ENCODE results near the gene HDAC8.

The HDAC8 gene

DNA sequence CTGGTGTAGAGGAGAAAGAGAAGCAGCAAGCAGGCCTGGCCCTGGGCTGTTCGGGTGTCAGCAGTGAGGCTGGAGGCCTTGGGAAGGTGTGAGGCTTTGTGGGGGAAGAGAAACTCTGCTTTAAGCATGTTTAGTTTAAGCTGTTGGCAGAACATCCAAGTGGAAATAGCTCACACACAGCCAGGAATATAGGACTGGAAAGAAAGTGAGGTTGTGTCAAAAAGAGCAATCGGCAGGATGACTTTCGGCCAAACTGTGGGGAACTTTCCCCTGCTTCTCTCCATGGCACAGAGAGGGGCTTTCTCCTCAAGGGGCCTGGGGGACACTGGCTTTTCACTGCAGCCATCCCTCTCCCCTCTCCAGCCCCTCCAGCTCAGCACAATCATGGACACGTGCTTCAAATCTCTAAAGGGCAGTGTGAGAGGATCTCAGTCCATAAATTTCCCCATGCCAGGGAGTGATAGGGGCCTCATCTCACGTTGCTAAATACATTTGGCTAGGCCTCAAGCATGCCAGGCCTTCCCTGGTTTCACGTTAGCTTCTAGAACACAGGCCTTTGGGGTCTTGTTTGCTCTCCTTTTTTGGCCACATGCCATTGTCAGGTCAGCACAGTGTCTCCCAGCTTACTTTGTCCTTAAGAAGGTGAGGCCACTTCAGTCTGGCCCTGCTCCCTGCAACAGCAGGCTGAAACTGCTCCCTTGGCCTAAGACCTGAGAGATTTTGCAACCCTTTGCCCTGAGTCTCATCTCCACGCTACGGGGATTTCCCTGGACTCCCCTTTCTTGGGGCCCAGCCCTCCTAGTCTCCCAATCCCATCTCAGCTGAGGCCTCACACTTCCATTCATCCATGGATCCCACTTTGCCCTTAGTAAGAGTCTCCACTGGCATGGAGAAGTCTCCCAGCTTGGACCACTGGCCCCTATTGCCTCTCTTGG is 258.7 kb downstream of the HDAC8 start:
- no peak for DNase-seq

DNA sequence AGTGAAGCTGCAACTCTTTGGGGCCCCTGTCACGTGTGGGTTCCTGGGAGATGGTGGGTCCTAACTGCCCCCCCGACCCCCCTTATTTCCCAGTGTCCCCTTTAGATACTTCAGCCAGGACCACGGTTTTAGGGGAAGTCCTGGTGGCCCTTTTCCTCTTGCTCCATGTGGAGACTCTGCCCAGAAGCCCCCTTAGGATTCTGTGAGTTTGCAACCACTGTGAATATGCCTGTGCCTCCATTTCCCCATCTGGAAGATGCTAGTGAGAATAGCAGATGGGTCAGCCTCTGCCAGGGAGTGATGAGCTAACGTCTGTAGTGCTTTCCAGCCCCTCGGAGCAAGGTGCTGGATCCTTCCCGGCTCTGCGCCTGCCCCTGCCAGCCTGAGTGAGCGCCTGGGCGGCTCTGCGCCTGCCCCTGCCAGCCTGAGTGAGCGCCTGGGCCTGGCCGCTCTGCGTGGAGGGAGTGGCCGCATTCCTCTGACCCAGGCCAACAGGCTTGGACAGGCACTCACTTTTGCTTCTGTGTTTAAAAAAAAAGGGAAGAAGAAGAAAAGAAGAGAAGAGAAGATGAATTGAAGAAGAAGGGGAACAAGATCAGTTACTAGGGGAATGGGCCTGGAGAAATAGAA is 260.2 kb downstream of the HDAC8 start:
- no peak for DNase-seq

DNA sequence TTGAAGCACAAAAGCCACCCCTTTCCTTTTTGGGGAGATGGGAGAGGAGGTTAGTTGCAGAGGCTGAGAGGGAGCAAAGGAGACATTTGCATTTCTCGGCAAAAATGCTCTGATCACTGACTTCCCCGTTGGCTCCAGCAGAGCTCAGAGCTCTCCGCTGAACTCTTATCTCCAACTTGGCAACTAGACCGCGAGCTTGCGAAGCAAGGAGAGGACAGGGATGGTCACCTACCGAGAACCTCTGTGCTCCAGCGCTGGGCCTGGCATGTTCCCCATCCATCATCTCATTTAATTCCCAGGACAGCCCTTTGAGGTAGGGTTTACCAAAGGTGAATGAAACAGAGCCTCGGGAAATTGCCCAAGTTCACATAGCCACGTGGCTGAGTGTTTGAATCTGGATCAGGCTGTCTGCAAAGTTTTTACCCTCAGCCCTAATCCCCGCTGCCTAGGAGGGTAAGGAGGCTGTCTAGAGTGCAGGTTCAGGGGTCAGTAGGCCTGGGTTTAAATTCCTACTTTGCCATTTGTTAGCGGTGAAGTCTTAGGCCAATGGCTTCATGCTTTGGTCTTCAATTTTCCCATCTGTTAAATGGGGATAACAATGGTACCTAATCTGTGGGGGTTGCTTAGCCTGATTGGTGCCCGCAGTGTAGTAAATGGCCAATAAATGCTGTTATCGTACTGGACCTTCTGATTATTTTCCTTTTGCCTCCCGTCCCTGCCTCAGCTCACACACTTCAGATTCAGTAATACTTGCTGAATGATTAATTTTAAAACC is 263.2 kb downstream of the HDAC8 start:
- DNase-seq = no peak

DNA sequence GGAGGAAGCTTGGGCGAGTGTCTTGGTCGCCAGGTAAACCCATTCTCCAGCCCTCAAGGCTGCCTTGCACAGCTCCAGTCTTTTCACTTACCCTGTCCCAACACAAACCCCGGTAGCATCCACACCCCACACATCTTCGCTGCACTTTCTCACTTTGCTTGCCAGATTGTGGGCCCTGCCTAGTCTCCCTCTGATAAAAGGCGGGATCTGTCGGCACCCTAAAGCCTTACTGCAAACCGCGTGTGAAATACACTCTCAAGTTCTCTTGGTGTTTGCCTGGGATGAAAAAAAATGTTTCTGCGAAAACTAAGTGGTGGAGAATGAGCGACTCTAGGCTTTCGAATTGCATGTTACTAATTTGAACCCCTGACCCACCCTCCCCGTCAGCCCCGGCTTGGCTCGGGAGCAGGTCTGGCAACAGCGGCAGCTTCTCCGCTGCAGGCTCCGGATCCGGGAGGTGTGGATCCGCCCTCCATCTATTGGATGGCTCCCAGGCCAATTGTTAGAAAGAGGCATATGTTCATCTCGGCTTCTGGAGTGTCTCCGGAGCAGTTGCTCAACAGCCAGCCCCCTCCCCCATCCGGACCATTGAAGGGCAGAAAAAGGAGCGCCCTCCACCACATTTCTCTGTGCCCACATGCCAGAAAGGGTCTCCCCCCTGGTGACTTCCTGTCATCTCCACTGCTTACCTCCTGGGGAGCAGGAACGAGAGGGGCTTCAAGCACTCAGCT is 263.9 kb downstream of the HDAC8 start:
- peak; percentile 59 for DNase-seq

DNA sequence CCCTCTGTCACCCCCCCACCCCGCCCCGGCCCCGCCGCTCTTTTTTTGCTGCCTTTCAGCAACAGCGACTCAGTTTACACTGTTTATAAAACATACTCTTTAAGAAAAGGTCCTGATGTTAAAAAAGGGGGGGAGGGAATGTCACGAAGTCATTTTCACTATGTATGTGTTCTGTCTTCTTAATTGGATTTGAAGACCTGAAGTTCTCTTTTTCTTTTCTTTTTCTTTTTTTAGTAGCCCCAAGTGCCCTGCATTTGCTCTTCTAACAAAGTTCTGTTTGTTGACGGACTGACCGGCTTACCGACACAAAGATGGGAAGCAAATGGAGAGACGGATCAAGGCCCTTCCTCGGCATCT is 264.5 kb downstream of the HDAC8 start:
- DNase-seq = no peak

DNA sequence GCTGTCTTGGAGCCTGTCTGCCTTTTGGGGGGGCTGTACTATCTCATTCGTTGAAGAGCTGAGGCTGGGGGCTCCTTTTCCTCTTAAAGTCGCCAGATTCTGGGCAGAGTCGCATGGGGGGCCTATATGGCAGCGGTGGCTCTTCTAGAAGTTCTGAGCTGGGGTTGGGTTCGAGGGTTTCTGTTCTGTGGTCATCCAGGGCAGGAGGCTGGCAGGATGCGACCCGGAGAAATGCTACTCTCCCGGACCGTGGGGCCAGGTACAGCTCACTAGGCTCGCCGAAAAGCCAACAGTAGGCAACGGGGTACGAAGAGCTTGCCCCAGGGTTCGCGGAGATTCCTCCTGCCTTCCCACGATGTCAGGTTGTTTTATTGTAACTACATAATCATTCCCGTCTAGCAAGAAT is 265.0 kb downstream of the HDAC8 start:
- DNase-seq = no peak

DNA sequence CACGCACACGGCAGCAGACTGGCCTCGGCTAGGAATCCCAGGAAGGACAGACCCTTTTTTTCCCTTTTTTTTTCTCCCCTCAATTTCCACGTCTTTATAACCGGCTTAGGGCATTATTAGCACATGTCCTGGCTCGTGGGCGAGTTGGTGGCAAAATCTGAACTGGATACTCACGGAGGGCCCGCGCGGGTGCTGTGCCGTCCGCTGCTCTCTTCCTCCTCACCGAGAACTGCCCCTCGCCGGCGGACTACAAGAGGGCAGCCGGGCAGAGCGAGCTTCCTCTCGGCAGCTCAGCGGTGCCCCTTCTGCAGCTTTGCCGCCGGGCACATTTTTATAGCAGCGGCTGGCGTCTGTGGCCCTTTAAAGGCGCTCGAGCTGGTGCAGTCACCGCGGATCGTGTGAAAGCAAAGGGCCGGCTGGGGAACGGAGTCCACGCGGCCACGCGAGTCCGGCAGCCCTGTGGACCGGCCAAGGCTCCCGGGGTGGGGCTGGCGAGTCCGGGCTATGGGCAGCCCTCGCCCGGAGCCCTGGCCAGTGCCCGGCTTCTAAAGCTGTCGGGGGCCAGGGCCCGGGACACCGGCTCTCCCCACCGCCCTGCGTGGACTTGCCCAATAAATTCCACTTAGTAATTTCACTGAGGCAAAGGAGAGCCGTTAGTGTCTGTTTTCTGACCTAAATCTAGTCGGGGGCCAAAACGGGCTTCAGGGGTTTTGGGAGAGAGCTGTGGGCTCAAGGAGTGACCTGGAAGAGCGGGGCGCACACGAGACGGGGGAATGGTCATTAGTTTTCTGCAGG is 265.6 kb downstream of the HDAC8 start:
- DNase-seq = peak; percentile 73

DNA sequence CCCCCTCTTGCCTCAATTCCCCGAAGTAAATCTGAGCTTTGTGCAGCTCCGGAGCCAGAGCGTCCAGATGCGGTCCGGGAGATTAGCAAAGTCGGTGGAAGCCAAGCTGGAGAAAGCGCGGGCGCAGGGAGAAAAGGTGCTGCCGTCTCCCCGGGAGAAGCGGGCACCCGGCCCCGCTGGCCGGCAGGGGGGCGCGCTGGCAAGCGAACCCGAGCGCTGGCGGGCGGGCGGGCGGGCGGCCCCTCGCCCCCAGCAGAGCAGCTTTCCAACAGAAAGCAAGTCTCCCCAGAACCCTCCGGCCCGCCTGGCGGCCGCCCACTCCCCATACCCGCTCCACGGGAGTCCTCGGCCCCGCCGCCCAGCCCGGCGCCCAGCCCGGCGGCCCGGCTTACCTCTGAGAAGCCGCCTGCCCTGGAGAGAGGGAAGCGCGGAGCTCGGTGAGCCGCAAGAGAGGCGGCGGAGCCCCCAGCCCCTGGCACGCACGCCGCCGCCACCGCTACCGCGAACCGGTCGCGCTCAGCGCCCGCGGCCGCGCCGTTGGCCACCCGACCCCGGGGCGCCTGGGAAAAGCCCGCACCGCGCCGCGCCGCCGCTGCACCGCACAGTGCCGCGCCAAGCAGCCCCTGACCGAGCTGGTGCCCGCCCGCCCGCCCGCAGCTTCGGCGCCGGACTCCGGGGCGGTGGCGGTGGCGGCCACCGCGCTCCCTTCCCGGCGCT is 266.4 kb downstream of the HDAC8 start:
- DNase-seq = peak; percentile 18

DNA sequence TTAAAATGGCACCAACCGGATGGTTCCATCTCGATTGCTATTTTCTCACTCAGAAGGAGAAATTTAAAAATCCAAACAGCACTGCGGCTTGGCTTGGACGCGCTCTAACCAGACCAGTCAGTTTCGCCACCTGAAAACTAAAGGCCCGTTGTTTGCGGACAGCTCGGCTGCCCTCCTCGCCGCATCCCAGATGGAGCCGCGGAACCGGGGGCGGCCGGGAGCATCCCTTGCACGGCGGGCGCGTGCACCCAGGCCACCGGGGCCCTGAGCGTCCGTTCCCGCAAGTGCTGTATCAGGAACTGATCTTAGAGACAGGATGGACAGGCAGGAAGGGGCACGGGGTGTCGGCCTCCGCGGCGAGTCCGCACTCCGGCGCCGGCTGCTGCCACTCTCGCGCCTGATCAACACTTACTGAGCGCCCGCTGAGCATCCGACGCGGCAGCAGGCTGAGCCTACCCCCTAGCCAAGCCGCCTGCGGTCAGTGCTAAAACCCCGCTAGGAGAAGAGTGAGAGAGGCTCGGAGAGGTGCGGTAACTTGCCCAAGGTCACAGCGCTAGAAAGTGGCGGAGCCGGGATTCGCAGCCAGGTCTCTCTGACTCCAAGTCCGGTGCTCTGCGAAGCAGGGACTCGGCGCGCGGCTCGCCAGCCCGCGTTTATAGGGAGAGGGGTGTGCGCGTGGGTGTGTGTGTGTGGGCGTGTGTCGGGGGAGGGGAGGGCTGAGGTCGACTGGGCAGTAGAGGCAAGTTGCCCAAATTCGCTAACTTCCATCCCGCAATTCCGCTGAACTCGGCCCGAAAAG is 267.2 kb downstream of the HDAC8 start, which contains the start of gene CITED1:
Gene CITED1 (minus strand): TSS at position 629 of the 799 bp plus-strand sequence. CDS start 3,045 bp downstream, outside the sequence.
- DNase-seq = peak; percentile 13

DNA sequence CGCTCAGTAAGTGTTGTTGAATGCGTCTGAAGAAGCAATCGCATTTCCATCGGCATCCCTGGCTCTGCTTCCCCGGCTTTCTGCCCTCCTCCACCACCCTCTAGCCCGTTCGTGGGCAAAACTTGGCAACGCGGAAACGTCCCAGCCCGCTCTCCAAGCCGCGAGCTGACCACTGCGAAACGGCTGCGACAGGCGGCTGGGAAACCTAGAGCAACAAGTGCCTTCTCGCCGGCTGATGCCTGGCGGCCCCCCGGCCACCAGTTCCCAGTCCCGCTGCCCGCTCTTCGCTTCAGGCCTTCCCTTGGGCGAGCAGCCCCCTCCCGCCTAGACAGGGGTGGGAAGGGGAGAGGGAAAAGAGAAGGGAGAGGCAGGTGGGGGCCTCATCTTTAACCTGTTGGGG is 267.8 kb downstream of the HDAC8 start:
- DNase-seq = no peak

DNA sequence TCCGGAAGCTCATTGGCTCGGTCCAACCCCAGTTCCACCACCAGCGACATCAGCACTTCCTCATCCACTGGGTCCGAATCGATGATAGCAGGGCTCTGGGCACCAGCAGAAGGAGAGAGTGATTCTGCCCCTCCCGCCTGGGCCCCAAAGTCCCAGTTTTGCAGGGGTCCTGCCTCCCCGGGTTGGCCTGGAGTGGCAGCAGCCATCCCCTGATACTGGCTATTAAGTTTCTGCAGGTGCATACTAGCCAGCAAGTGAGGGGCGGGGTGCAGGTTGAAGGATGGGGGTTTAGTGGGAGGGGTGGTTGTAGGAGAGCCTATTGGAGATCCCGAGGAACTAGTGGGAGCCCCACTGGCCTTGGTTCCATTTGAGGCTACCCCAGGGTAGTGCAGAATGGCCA is 270.9 kb downstream of the HDAC8 start:
- no peak for DNase-seq

DNA sequence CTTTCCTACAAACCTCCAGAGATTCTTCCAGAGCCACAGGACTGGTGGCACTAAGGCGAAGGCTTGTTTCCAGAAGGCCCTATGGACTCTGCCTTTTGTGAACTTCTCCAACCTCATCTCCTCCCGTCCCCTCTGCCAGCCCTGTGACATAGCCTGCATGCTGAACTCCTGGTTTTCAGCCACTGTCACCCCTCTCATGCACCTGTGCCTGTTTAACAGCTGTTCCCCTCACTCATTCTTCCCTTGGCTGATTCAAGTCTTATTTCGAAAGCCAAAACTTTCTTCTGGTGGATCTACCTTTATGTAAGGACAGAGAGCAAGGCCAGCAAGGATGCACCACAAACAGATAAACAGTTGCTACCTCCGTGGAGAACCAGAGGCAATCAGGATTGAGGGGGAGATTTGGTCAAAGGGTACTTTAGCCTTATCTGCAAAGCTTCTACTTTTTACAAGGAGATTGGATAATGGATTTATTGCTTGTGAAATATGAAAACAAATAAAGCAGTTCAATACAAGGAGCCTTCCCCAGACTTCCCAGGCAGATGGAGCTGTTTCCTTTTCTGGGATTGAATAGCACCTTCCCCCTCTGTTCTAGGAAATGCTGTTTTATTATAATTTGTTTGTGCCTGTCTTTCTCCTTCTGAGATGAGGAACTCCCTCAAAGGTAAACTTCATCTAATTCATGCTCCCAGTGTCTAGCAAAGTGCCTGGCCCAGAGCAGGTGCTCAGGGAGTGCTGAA is 272.6 kb downstream of the HDAC8 start:
- no peak for DNase-seq

DNA sequence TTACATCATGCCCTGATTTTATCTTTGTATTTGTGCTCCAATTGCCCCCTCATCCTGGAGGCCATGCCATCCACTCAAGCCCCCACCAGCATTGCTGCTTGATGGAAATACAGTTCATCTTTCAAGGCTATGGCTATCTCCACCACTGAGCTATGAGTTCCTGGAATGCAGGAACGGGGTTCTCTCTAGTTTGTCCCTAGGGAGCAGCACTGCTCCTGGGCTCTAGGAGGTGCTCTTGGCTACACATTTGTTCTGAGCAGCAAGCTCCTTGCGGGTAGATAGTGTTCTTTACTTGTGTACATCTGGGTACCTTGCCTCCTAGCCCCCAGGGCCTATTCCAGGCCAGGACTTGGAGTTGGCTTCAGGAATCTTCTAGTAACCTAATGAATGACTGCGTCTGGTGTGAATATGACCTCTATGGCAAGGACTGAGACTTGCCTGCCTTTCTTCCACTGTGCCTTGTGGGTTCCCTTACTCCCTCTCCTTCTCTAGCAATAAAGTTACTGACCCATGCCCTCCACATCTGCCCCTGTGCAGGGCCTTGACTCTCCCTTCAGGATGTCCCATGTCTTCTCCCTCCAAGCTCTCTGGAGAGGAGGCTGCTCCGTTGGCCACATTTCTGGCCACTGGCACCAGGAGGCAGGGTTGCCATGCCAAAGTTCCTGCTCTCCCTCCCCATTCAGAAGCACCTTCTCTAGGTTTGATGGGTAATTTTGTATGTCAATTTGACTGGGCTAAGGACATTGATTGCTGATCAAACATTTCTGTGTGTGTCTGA is 274.5 kb downstream of the HDAC8 start:
- DNase-seq = no peak

DNA sequence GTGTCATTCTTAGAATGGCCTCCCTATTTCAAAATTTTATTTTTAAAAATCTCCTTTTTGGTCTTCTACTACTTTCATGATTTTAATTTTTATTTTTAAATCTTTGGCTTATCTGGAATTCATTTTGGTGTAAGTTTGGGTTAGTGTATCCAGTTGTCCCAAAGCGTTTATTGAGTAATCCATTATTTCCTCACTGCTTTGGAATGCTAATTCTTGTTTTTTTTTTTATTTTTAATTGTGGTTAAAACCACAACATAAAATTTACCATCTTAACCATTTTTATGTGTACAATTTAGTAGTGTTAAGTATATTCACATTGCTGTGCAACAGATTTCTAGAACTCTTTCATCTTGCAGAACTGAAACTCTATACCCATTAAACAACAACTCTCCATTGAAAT is 275.7 kb downstream of the HDAC8 start:
- DNase-seq = no peak

DNA sequence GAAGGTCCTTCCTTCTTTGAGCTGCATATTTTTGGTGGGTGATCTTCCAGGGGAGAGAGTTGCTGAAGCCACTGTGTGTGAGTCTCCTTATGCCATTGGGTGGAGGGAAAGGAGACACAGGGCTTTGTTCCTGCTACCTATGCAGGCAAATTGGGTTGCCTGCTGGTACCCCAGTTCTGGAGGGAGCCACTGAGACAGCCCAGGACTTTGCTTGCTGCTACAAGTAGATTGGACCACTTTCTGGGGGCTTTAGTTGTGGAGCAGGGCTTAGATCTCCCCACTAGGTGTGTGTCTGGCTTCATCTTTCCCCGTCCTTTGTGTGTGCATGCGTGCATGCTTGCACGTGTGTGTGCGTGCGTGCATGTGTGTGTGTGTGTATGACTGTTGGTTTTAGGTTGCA is 276.9 kb downstream of the HDAC8 start:
- DNase-seq = no peak

DNA sequence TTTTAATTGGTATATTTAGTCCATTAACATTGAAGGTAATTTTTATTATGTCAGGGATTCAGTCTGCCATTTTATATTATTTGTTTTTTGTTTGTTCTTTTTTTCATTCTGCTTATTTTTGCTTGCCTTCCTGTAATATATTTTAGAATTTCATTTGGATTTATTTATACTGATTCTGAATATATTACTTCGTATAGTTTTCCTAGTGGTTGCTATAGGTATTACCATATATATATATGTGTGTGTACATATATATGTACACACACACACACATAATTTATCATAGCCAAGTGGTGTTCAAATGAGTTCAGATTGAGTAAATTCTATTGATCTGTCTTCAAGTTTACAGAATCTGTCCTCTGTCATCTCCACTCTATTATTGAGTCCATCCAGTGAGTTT is 278.1 kb downstream of the HDAC8 start:
- DNase-seq = no peak

DNA sequence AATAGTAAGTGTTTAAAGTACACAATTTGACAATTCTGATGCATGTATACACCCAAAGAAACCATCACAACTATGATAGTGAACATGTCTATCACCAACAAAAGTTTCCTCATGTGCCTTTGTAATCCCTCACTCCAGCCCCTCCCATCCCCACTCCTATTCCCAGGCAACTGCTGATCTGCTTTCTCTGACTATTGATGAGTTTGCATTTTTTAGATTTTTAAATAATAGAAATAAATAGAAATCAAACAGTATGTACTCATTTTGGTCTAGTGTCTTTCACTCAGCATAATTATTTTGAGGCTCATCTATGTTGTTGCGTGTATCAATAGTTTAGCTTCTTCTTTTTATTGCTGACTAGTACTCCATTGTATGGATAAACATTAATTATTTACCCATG is 290.3 kb downstream of the HDAC8 start:
- DNase-seq = no peak

DNA sequence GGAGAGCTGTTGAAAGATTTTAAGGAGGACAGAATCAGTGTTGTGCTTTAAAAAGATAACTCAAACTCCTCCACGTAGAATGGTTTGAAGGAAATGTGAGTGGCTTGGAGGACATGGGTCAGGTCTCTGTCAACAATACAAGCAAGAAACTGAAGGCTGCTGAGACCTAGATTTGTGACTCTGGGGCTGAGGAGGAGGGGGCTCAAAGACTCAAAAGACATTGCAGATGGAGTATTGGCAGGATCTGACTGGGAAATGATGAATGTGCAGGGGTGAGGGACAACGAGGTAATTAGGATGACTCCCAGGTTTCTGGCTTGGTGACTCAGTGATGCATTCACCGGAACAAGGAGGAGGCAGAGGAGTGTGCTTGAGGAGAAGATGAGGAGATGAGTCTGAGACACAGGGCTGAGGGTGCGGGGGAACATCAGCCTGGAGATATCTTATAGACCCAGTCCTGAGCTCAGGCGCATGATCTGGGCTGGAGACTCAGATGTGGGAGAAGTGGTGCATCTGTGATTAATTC is 292.3 kb downstream of the HDAC8 start:
- peak; percentile 47 for DNase-seq

Measured in EL (cell line).